ENCODE results near the gene LSM8. TPM values are rescaled to one million over a fixed set of nuclear protein-coding genes. Genes with fewer than 3 reads are reported as not detected.

Gene LSM8
- total RNA-seq, 1 experiment from 2014 or later: 48.2 TPM

- no peak for TF ChIP-seq RELA (CRISPR knock-in tag; IDR thresholded peaks at IDR 0.05; ENCODE audit: borderline replicate concordance)
- no peak for TF ChIP-seq ZNF121 (CRISPR knock-in tag; IDR thresholded peaks at IDR 0.05)
- no peak for TF ChIP-seq ERG (CRISPR knock-in tag; IDR thresholded peaks at IDR 0.05)
- TF ChIP-seq ZNF263 (CRISPR knock-in tag; IDR thresholded peaks at IDR 0.05; ENCODE audit: low read depth): no peak
- no peak for TF ChIP-seq HMGXB4 (CRISPR knock-in tag; IDR thresholded peaks at IDR 0.05)
- TF ChIP-seq AR (CRISPR knock-in tag; IDR thresholded peaks at IDR 0.05): no peak
- no peak for TF ChIP-seq ZNF416 (CRISPR knock-in tag; IDR thresholded peaks at IDR 0.05)
- TF ChIP-seq TP53 (CRISPR knock-in tag; IDR thresholded peaks at IDR 0.05): no peak
- TF ChIP-seq ZNF281 (CRISPR knock-in tag; IDR thresholded peaks at IDR 0.05): no peak
- TF ChIP-seq HMGA2 (CRISPR knock-in tag; IDR thresholded peaks at IDR 0.05): no peak
Observed at GRCh38 chr7:118183428-118183785, 557 bp upstream of the LSM8 start (continued).

GRCh38 chr7:118184565-118184940 is 589 bp downstream of the LSM8 start:
- no peaks in the 10 kb centered on the region for H3K9me3 Mint-ChIP-seq
- peaks cover 21% of the 10 kb centered on the region for H3K4me1 Mint-ChIP-seq
- H3K27ac Mint-ChIP-seq: peak overlapping the region; percentile 97
- peak overlapping the region; percentile 89 for H3K4me3 Mint-ChIP-seq
- CTCF ChIA-PET: no interaction called here
- H3K36me3 Mint-ChIP-seq: peaks cover 33% of the 10 kb centered on the region
- no peaks in the 10 kb centered on the region for H3K27me3 Mint-ChIP-seq (ENCODE audit: low read depth)
- DNase-seq (ENCODE audit: low spot score) (no peak), ATAC-seq (no peak)
- POLR2A ChIA-PET: no interaction called here
- no peak for TF ChIP-seq IRF2 (CRISPR knock-in tag; IDR thresholded peaks at IDR 0.05; ENCODE audit: borderline replicate concordance, low read depth)
- no peak for TF ChIP-seq HMGXB4 (CRISPR knock-in tag; IDR thresholded peaks at IDR 0.05)
- TF ChIP-seq, protein P1, sequence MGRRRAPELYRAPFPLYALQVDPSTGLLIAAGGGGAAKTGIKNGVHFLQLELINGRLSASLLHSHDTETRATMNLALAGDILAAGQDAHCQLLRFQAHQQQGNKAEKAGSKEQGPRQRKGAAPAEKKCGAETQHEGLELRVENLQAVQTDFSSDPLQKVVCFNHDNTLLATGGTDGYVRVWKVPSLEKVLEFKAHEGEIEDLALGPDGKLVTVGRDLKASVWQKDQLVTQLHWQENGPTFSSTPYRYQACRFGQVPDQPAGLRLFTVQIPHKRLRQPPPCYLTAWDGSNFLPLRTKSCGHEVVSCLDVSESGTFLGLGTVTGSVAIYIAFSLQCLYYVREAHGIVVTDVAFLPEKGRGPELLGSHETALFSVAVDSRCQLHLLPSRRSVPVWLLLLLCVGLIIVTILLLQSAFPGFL (CRISPR knock-in tag; IDR thresholded peaks at IDR 0.05; ENCODE audit: borderline replicate concordance): no peak
- TF ChIP-seq ZNF423 (CRISPR knock-in tag; IDR thresholded peaks at IDR 0.05): no peak
- TF ChIP-seq, protein P2, sequence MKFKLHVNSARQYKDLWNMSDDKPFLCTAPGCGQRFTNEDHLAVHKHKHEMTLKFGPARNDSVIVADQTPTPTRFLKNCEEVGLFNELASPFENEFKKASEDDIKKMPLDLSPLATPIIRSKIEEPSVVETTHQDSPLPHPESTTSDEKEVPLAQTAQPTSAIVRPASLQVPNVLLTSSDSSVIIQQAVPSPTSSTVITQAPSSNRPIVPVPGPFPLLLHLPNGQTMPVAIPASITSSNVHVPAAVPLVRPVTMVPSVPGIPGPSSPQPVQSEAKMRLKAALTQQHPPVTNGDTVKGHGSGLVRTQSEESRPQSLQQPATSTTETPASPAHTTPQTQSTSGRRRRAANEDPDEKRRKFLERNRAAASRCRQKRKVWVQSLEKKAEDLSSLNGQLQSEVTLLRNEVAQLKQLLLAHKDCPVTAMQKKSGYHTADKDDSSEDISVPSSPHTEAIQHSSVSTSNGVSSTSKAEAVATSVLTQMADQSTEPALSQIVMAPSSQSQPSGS (CRISPR knock-in tag; IDR thresholded peaks at IDR 0.05; ENCODE audit: borderline replicate concordance, low read depth): no peak
- no peak for TF ChIP-seq ZNF396 (CRISPR knock-in tag; IDR thresholded peaks at IDR 0.05; ENCODE audit: borderline replicate concordance)
- TF ChIP-seq TEAD4 (CRISPR knock-in tag; IDR thresholded peaks at IDR 0.05): no peak
- no peak for TF ChIP-seq MXD4 (CRISPR knock-in tag; IDR thresholded peaks at IDR 0.05; ENCODE audit: borderline replicate concordance)
- TF ChIP-seq FOXP4 (CRISPR knock-in tag; IDR thresholded peaks at IDR 0.05): no peak
- no peak for TF ChIP-seq ERG (CRISPR knock-in tag; IDR thresholded peaks at IDR 0.05)
- no peak for TF ChIP-seq CREB1 (CRISPR knock-in tag; IDR thresholded peaks at IDR 0.05)
